WTC11 (cell line): ENCODE data around the gene SYS1. TPM values are rescaled to one million over a fixed set of nuclear protein-coding genes. Genes with fewer than 3 reads are reported as not detected.

Source experiments
- ATAC-seq: fragments of 200-7000 bp; cut with Tn5 transposase; 2 replicates; pipeline ENCODE4 v1.10.0; 2021; ENCODE audit warnings: mild to moderate bottlenecking, moderate library complexity
- CTCF ChIA-PET: fragments of 300-600 bp; sonication (Branson Sonifier 250); formaldehyde crosslinking; loops from one replicate; lab custom pipeline; 2021; ENCODE audit warnings: antibody characterized with exemption; lab: Charles Lee
- POLR2A ChIA-PET: fragments of 350-600 bp; sonication (Branson Sonifier 250); formaldehyde crosslinking; loops from one replicate; lab custom pipeline; 2021; ENCODE audit warnings: antibody characterized with exemption; lab: Charles Lee
- DNase-seq: peaks from one replicate; pipeline ENCODE4 v3.0.0; 2021; ENCODE audit warnings: low spot score
- H3K27ac Mint-ChIP-seq: 2 replicates; pipeline ENCODE4 v1.8.0; 2021; ENCODE audit warnings: mixed read lengths
- H3K27me3 Mint-ChIP-seq: 2 replicates; pipeline ENCODE4 v1.8.0; 2021; ENCODE audit warnings: low read depth, mild to moderate bottlenecking, moderate library complexity, mixed read lengths
- H3K36me3 Mint-ChIP-seq: 2 replicates; pipeline ENCODE4 v1.8.0; 2021; ENCODE audit warnings: mixed read lengths
- H3K4me1 Mint-ChIP-seq: 2 replicates; pipeline ENCODE4 v1.8.0; 2022; ENCODE audit warnings: mixed read lengths
- H3K4me3 Mint-ChIP-seq: 2 replicates; pipeline ENCODE4 v1.8.0; 2021; ENCODE audit warnings: mild to moderate bottlenecking, moderate library complexity, mixed read lengths
- H3K9me3 Mint-ChIP-seq: 2 replicates; pipeline ENCODE4 v1.8.0; 2021; ENCODE audit warnings: mixed read lengths
- ATF1 ChIP-seq: sonication (generic); formaldehyde crosslinking; IDR thresholded peaks from 2 replicates; pipeline ENCODE4 v1.8.1; 2023; ENCODE audit warnings: mild to moderate bottlenecking, moderate library complexity, missing genetic modification reagents
- GABPB1 ChIP-seq: sonication (generic); formaldehyde crosslinking; IDR thresholded peaks from 2 replicates; pipeline ENCODE4 v1.8.1; 2023; ENCODE audit warnings: mild to moderate bottlenecking, missing genetic modification reagents
- GRHL2 ChIP-seq: fragments of 250-450 bp; sonication (Bioruptor Pico); IDR thresholded peaks from 2 replicates; pipeline ENCODE4 v1.8.0; 2022; ENCODE audit warnings: mild to moderate bottlenecking, moderate library complexity; ENCODE audit not compliant: insufficient replicate concordance, severe bottlenecking
- GTF2I ChIP-seq: fragments of 250-450 bp; sonication (Bioruptor Pico); conservative IDR thresholded peaks from 2 replicates; pipeline ENCODE4 v1.4.0; 2021; ENCODE audit warnings: mild to moderate bottlenecking
- HMGA2 ChIP-seq: fragments of 250-450 bp; sonication (Bioruptor Pico); IDR thresholded peaks from 2 replicates; pipeline ENCODE4 v1.4.0; 2021; ENCODE audit warnings: mild to moderate bottlenecking, moderate library complexity
- IRF2 ChIP-seq: sonication (generic); formaldehyde crosslinking; IDR thresholded peaks from 2 replicates; pipeline ENCODE4 v1.8.0; 2022; ENCODE audit warnings: low read depth, missing genetic modification reagents, borderline replicate concordance
- JUN ChIP-seq: sonication (generic); formaldehyde crosslinking; IDR thresholded peaks from 2 replicates; pipeline ENCODE4 v1.8.0; 2023; ENCODE audit warnings: mild to moderate bottlenecking, missing genetic modification reagents
- NR1H2 ChIP-seq: sonication (generic); formaldehyde crosslinking; IDR thresholded peaks from 2 replicates; pipeline ENCODE4 v1.9.0; 2021; ENCODE audit warnings: mild to moderate bottlenecking, moderate library complexity, missing genetic modification reagents
- SMAD3 ChIP-seq: sonication (generic); formaldehyde crosslinking; IDR thresholded peaks from 2 replicates; pipeline ENCODE4 v1.8.0; 2022; ENCODE audit warnings: missing genetic modification reagents, mild to moderate bottlenecking, borderline replicate concordance
- SMAD4 ChIP-seq: sonication (generic); formaldehyde crosslinking; IDR thresholded peaks from 2 replicates; pipeline ENCODE4 v1.8.0; 2022; ENCODE audit warnings: mild to moderate bottlenecking, missing genetic modification reagents
- SOX15 ChIP-seq: fragments of 250-450 bp; sonication (Bioruptor Pico); IDR thresholded peaks from 2 replicates; pipeline ENCODE4 v1.9.0; 2021; ENCODE audit warnings: mild to moderate bottlenecking
- SP1 ChIP-seq: sonication (generic); formaldehyde crosslinking; conservative IDR thresholded peaks from 2 replicates; pipeline ENCODE4 v1.8.1; 2022; ENCODE audit warnings: missing genetic modification reagents
- TEAD4 ChIP-seq: sonication (generic); formaldehyde crosslinking; IDR thresholded peaks from 2 replicates; pipeline ENCODE4 v1.8.0; 2022; ENCODE audit warnings: mild to moderate bottlenecking, missing genetic modification reagents
- ZNF121 ChIP-seq: sonication (generic); formaldehyde crosslinking; IDR thresholded peaks from 2 replicates; pipeline ENCODE4 v1.8.0; 2023; ENCODE audit warnings: missing genetic modification reagents
- ZNF232 ChIP-seq: sonication (generic); formaldehyde crosslinking; IDR thresholded peaks from 2 replicates; pipeline ENCODE4 v1.8.0; 2022; ENCODE audit warnings: mild to moderate bottlenecking, missing genetic modification reagents
- ZNF317 ChIP-seq: sonication (generic); formaldehyde crosslinking; IDR thresholded peaks from 2 replicates; pipeline ENCODE4 v1.8.1; 2023; ENCODE audit warnings: low read depth, mild to moderate bottlenecking, moderate library complexity, missing genetic modification reagents, borderline replicate concordance
- total RNA-seq: library from RNA; stranded (reverse); gene quantifications from 3 replicates; pipeline ENCODE4 v1.2.3, GENCODE V29; 2021
- TF ChIP-seq, protein P1 (sequence below): fragments of 250-450 bp; sonication (Bioruptor Pico); IDR thresholded peaks from 2 replicates; pipeline ENCODE4 v1.9.0; 2021; ENCODE audit warnings: mild to moderate bottlenecking
- TF ChIP-seq, protein P2 (sequence below): sonication (generic); formaldehyde crosslinking; IDR thresholded peaks from 2 replicates; pipeline ENCODE4 v1.8.1; 2022; ENCODE audit warnings: missing genetic modification reagents, borderline replicate concordance
- TF ChIP-seq, protein P3 (sequence below): sonication (generic); formaldehyde crosslinking; IDR thresholded peaks from 2 replicates; pipeline ENCODE4 v1.8.0; 2022; ENCODE audit warnings: mild to moderate bottlenecking, missing genetic modification reagents
- TF ChIP-seq, protein P4 (sequence below): sonication (generic); formaldehyde crosslinking; IDR thresholded peaks from 2 replicates; pipeline ENCODE4 v1.8.0; 2023; ENCODE audit warnings: mild to moderate bottlenecking, missing genetic modification reagents
- TF ChIP-seq, protein P5 (sequence below): fragments of 250-450 bp; sonication (Bioruptor Pico); IDR thresholded peaks from 2 replicates; pipeline ENCODE4 v2.1.2; 2022; ENCODE audit warnings: mild to moderate bottlenecking, moderate library complexity

Gene SYS1
- total RNA-seq, 1 experiment from 2014 or later, result 16.4 TPM

DNA sequence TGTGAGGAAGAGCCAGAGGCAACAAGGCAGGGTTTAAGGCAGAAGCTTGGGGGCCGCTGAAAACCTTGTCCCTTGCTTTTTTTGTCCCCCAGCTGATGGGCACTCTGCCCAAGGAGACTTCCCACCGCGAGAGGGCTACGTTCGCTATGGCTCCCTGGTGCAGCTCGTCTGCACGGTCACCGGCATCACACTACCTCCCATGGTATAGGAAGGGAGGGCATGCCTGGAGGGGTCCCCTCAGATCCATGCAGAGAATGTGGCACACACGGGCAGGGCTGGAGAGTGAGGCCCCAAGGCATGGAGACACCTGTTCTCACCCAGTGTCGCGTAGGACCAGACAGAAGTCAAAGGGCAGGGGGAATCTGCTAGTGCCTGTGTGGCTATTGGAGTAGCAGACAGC is 49.0 kb upstream of the SYS1 start (continued):
- TF ChIP-seq, protein P1, sequence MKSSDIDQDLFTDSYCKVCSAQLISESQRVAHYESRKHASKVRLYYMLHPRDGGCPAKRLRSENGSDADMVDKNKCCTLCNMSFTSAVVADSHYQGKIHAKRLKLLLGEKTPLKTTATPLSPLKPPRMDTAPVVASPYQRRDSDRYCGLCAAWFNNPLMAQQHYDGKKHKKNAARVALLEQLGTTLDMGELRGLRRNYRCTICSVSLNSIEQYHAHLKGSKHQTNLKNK, result no peak
- TF ChIP-seq, all 79 proteins: peak for 0

DNA sequence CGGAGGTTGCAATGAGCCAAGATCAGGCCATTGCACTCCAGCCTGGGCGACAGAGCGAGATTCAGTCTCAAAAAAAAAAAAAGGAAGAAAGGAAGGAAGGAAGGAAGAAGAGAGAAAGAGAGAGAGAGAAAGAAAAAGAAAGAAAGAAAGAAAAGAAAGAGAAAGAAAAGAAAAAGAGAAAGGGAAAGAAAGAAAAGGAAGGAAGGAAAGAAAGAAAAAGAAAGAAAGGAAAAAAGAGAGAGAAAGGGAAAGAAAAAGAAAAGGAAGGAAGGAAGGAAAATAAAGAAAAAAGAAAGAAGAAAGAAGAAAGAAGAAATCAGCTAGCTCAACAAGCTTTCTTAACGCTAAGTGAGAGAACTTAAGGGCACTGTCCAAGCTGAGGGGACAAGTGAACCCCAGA is 47.3 kb upstream of the SYS1 start:
- POLR2A ChIA-PET, result no interaction called here
- Mint-ChIP-seq H3K9me3 (no peaks in the 10 kb centered on the region), H3K4me1 (peaks cover 8% of the 10 kb centered on the region), H3K36me3 (no peaks in the 10 kb centered on the region), H3K27ac (no peak overlapping the region), H3K27me3 (peaks cover 18% of the 10 kb centered on the region), H3K4me3 (no peak overlapping the region)
- no peak for TF ChIP-seq SMAD3 (CRISPR knock-in tag)
- TF ChIP-seq, protein P2, sequence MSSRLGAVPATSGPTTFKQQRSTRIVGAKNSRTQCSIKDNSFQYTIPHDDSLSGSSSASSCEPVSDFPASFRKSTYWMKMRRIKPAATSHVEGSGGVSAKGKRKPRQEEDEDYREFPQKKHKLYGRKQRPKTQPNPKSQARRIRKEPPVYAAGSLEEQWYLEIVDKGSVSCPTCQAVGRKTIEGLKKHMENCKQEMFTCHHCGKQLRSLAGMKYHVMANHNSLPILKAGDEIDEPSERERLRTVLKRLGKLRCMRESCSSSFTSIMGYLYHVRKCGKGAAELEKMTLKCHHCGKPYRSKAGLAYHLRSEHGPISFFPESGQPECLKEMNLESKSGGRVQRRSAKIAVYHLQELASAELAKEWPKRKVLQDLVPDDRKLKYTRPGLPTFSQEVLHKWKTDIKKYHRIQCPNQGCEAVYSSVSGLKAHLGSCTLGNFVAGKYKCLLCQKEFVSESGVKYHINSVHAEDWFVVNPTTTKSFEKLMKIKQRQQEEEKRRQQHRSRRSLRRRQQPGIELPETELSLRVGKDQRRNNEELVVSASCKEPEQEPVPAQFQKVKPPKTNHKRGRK (CRISPR knock-in tag), result peak; percentile 30; the same call in 1 of the 2 replicates
- CTCF ChIA-PET, result interaction anchor here (0.6 to 2.9 kb wide), 6 partner anchors 9 to 455 kb away, joined by 3 to 8 read pairs (median 4); partner anchors contain the start of gene RBPJL
- no peak for DNase-seq
- ATAC-seq, result no peak

DNA sequence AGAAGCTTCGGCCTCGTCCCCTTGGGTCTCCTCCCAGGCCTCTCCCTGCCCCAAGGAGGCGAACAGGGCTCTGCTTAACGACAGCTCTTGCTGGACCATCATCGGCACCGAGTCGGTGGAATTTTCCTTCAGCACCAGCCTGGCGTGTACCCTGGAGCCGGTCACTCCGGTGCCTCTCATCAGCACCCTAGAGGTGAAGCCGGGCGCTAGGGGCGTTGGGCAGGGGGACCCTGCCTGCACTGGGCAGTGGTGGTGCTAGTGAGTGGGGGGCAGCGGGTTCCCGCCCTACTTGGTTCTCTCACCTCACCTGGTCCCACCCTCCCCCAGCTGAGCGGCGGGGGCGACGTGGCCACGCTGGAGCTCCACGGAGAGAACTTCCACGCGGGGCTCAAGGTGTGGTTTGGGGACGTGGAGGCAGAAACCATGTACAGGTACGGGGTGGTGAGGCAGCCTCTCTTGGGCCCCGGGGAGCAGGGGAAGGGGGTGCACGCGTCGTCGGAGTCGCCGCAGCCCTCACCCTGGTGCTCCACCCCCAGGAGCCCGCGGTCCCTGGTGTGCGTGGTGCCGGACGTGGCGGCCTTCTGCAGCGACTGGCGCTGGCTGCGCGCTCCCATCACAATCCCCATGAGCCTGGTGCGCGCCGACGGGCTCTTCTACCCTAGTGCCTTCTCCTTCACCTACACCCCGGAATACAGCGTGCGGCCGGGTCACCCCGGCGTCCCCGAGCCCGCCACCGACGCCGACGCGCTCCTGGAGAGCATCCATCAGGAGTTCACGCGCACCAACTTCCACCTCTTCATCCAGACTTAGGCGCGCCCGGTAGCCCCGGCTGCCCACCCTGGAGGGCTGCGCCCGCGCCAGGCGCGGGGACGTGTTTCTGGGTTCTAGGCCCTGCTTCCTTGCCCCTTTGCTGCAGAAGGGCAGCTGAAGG is 46.5 kb upstream of the SYS1 start:
- H3K4me3 Mint-ChIP-seq, result no peak overlapping the region

More for the DNA sequence above, 46.5 kb upstream of the SYS1 start:
- CTCF ChIA-PET, result interaction anchor here (0.8 to 5.6 kb wide), 8 partner anchors 9 to 454 kb away, joined by 3 to 76 read pairs (median 6); partner anchors contain the start of genes RBPJL and SYS1
- POLR2A ChIA-PET, result no interaction called here
- no peak for ATAC-seq
- H3K27ac Mint-ChIP-seq, result no peak overlapping the region
- H3K4me1 Mint-ChIP-seq, result peaks cover 6% of the 10 kb centered on the region
- DNase-seq, result no peak
- no peaks in the 10 kb centered on the region for H3K9me3 Mint-ChIP-seq
- TF ChIP-seq ZNF232, result no peak
- no peak for TF ChIP-seq IRF2 (CRISPR knock-in tag)
- TF ChIP-seq, protein P3, sequence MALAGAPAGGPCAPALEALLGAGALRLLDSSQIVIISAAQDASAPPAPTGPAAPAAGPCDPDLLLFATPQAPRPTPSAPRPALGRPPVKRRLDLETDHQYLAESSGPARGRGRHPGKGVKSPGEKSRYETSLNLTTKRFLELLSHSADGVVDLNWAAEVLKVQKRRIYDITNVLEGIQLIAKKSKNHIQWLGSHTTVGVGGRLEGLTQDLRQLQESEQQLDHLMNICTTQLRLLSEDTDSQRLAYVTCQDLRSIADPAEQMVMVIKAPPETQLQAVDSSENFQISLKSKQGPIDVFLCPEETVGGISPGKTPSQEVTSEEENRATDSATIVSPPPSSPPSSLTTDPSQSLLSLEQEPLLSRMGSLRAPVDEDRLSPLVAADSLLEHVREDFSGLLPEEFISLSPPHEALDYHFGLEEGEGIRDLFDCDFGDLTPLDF (CRISPR knock-in tag), result no peak
- TF ChIP-seq GRHL2, result no peak
- TF ChIP-seq GTF2I, result no peak
- no peak for TF ChIP-seq TEAD4
- TF ChIP-seq SOX15 (CRISPR knock-in tag), result no peak
- TF ChIP-seq, protein P4, sequence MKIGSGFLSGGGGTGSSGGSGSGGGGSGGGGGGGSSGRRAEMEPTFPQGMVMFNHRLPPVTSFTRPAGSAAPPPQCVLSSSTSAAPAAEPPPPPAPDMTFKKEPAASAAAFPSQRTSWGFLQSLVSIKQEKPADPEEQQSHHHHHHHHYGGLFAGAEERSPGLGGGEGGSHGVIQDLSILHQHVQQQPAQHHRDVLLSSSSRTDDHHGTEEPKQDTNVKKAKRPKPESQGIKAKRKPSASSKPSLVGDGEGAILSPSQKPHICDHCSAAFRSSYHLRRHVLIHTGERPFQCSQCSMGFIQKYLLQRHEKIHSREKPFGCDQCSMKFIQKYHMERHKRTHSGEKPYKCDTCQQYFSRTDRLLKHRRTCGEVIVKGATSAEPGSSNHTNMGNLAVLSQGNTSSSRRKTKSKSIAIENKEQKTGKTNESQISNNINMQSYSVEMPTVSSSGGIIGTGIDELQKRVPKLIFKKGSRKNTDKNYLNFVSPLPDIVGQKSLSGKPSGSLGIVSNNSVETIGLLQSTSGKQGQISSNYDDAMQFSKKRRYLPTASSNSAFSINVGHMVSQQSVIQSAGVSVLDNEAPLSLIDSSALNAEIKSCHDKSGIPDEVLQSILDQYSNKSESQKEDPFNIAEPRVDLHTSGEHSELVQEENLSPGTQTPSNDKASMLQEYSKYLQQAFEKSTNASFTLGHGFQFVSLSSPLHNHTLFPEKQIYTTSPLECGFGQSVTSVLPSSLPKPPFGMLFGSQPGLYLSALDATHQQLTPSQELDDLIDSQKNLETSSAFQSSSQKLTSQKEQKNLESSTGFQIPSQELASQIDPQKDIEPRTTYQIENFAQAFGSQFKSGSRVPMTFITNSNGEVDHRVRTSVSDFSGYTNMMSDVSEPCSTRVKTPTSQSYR, result no peak
- TF ChIP-seq SMAD4 (CRISPR knock-in tag), result no peak
- no peak for TF ChIP-seq ZNF317
- no peak for TF ChIP-seq JUN (CRISPR knock-in tag)
- no peak for TF ChIP-seq ATF1
- TF ChIP-seq SP1 (CRISPR knock-in tag), result no peak
- TF ChIP-seq, protein P5, sequence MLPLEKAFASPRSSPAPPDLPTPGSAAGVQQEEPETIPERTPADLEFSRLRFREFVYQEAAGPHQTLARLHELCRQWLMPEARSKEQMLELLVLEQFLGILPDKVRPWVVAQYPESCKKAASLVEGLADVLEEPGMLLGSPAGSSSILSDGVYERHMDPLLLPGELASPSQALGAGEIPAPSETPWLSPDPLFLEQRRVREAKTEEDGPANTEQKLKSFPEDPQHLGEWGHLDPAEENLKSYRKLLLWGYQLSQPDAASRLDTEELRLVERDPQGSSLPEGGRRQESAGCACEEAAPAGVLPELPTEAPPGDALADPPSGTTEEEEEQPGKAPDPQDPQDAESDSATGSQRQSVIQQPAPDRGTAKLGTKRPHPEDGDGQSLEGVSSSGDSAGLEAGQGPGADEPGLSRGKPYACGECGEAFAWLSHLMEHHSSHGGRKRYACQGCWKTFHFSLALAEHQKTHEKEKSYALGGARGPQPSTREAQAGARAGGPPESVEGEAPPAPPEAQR (CRISPR knock-in tag), result no peak
- no peak for TF ChIP-seq GABPB1
- TF ChIP-seq ZNF121 (CRISPR knock-in tag), result no peak
- no peak for TF ChIP-seq HMGA2 (CRISPR knock-in tag)
- no peak for TF ChIP-seq NR1H2 (CRISPR knock-in tag)
- TF ChIP-seq, all 79 proteins: peak for 0
- H3K36me3 Mint-ChIP-seq, result no peaks in the 10 kb centered on the region
- peaks cover 10% of the 10 kb centered on the region for H3K27me3 Mint-ChIP-seq
